Fibroblast of mammary gland (primary cell): ENCODE results near the gene GORASP1.
A peak's percentile ranks its signal among the peaks of the same experiment; 100 is the strongest.

ENCODE experiments used
- DNase-seq: peaks from one replicate; pipeline ENCODE4 v3.0.0-alpha.2; 2010; ENCODE audit warnings: low read depth
- H3K4me3 ChIP-seq: 2 replicates; pipeline ENCODE4 v1.5.1; 2011; ENCODE audit warnings: low read depth, mild to moderate bottlenecking, low read length, moderate library complexity; ENCODE audit not compliant: control insufficient read depth
- TF ChIP-seq, protein P1 (sequence below): conservative IDR thresholded peaks from 2 replicates; pipeline ENCODE4 v1.5.1; 2011; ENCODE audit warnings: low read depth, low read length, inconsistent platforms; ENCODE audit not compliant: control insufficient read depth, insufficient read depth

GORASP1 gene

DNA sequence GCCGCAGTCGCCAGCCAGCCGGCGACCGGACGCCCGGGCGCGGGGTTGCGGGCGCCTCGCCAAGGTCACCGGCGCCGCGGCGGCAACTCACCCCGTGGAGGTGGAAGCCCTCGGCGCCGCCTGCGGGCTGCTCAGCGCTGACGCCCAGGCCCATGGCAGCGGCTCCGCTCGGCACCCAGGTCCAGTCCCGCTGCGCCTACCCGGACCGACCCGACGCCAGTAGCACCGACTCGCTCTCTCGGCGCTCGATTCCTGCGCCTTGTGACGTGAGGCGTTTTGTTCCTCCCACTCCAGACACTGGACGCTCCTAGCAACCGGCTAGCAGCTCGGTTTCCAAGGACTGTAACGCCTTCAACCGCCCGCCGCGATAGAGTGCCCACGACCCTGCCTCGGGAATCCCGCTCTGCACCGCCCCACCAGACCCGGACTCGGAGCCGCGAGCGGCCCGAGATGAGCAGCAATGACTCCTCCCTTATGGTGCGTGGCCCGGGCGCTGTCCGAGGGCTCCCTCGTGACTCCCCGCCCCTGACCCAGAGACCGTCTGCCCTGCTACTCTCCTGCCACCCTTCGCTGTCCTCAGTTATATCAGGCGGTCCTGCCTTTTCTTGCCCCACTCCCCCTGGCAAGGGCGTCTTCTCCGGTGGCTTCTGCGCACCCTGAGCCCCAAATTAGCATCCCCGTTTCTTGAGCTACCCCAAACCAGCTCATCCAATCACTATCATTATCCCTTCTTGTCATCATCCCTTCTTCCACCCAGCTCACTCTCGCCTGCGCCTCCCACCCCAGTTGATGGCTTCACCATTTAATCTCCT, at the start of gene GORASP1, which contains the start of gene TTC21A:
GORASP1 (minus strand) TSS at position 240 of the 812 bp plus-strand sequence; CDS start at position 154, 86 bp downstream.
TTC21A (plus strand) TSS at position 293 of the 812 bp plus-strand sequence; CDS start at position 451, 158 bp downstream.
- TF ChIP-seq, protein P1, sequence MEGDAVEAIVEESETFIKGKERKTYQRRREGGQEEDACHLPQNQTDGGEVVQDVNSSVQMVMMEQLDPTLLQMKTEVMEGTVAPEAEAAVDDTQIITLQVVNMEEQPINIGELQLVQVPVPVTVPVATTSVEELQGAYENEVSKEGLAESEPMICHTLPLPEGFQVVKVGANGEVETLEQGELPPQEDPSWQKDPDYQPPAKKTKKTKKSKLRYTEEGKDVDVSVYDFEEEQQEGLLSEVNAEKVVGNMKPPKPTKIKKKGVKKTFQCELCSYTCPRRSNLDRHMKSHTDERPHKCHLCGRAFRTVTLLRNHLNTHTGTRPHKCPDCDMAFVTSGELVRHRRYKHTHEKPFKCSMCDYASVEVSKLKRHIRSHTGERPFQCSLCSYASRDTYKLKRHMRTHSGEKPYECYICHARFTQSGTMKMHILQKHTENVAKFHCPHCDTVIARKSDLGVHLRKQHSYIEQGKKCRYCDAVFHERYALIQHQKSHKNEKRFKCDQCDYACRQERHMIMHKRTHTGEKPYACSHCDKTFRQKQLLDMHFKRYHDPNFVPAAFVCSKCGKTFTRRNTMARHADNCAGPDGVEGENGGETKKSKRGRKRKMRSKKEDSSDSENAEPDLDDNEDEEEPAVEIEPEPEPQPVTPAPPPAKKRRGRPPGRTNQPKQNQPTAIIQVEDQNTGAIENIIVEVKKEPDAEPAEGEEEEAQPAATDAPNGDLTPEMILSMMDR: no peak
- peak within 1 kb of the TSS; percentile 83 for H3K4me3 ChIP-seq
- peak; percentile 84 for DNase-seq

DNA sequence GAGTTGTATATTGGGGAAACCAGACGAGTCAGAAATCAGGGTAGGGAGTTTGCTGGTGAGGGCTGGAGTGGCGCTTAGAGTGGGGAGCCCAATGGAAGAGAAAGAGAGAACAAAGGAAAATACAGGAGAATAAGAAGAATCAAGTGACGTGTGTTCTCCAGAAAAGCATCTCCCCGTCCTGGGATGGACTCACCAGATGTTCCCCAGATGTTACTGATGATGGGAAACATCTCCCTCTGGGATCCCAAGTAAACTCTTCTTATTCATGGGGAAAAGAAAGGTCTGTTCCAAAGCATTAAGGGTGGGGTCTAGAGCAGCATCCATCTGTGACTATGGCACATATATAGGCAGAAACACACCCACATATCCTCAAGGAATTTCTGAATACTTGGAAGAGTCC, 49.0 kb upstream of the GORASP1 start:
- peak; percentile 91 for DNase-seq
- TF ChIP-seq, protein P1: no peak
- no peak overlapping the region for H3K4me3 ChIP-seq

DNA sequence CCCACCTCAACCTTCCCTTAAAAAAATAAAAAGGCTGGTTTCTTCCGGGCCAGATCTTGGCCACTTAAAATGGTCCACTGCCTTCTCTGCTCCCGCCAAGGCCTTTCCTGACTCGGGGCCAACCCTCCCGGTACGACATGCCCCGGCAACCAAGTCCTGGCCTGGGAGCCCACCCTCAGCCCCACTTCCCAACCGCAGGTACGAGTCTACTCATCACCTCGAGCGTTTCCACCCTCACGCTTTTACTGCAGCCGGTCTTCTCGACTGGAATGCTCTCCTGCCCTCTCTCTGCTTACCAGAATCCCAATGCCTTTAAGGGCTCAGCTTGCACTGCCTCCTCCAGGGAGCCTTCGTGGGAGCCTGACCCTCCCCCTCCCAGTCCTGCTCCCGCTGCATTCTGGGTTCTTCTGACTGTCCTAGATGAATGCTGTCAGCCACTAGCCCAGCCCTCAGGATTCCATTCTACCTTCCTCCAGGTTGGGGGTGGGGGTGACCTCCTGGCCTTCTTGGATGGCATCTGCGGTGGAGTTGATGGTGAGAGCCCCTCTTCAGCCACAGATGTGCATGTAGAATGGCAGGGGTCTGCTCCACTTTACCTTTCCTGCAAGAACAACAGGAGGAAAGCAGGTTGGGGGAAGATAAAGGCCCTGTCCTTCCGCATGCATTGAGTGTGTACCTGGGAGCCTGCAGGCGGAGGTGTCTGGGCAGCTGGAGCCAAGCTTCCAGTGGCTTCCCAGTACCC, 47.0 kb upstream of the GORASP1 start:
- DNase-seq: peak; percentile 44
- TF ChIP-seq, protein P1: no peak
- peak overlapping the region; percentile 8 for H3K4me3 ChIP-seq

DNA sequence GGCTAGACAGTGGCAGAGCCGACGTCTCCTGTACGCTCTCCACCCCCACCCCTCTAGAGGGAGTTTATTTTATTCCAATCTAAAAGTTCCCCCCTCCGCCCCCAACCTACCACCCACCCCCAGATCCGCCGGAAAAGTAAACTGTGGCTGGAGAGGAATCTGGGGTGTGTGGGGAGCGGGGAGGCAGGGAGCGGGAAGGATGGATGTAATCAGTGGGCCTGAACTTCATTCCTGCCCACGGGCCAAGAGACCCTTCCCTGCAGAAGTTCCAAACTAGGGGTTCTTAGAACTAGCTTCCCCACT, 46.5 kb upstream of the GORASP1 start:
- H3K4me3 ChIP-seq: peak overlapping the region; percentile 34
- no peak for DNase-seq
- TF ChIP-seq, protein P1: no peak

DNA sequence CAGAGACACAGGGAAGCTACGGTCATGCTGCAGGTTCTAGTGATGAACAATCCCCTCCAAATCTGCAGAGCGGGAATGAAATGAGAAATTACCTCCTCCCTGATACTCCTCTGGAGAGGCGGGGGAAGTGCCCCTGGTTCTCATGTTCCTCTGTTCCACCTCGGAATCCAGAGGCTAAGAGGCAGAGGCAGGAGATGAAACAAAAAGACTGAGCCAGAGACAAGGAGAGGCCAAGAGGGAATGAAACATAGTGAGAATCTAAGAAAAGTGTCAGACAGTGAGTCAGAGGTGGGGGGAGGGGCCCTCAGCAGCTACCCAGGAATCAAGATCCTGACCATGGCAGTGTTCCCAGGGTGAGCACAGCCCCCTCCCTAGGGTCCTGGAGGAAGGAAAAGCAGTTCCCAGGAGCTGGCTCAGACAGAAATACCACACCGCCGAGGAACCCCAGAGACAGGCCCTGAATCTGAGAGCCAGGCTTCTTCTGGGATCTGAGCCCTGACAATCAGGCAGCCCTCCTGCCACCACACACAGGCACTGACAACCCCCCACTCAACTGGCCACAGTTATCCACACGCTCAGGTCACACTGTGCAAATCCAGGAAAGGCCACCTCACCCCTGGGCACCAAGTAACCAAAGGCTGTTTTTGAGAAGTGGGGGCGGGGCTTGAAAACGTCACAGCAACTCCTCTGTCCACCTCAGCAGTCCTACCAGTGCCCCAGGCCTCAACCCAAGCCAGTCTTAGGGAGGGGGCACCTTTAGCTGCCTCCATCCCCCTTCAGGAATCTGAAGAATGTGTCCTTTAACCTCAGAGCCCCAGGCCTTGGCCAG, 43.6 kb upstream of the GORASP1 start:
- peak; percentile 97 for DNase-seq
- TF ChIP-seq, protein P1: no peak
- H3K4me3 ChIP-seq: peak overlapping the region; percentile 68

DNA sequence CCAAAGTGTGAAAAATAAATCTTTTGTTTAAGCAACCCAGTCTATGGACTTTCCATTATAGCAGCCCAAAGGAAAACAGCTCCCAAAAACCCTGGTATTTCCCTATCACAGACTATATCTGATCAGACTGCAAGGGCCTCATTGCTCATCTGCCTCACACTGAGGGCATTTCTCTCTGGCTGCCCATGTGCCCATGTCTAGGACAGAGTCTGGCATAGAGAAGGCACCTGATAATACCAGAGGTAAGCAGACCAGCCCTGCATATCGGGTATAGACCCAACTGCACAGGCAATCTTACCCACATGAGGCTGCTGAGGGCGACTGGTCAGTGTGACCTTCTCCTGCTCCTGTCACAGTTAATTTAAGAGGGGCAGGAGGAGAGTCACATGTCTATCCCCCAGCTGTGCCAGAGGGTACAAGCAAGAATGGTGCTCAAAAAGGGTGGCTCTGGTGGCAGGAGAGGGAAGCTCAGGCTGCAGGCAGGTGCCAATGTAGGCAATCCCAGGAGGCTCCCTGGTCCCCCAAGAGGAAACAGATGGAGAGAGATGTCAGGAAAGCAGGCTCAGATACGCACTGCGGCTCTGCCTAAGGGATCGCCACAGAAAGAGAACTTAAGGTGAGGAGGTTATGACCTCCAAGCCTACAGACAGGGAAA, 42.8 kb upstream of the GORASP1 start:
- peak overlapping the region; percentile 23 for H3K4me3 ChIP-seq
- DNase-seq: no peak
- TF ChIP-seq, protein P1: no peak
